HG03196 (cell line): ENCODE results near the gene SDF2.
"Not testable (repeated sequence)": the region's sequence is repeated elsewhere in the genome, so short reads cannot be mapped to it uniquely, and the experiment has no call there.

ENCODE experiments used
- ATAC-seq: cut with Tn5 transposase; IDR thresholded peaks from one replicate; pipeline ENCODE4 v1.9.1; 2021; ENCODE audit not compliant: unreplicated experiment

Gene SDF2

DNA sequence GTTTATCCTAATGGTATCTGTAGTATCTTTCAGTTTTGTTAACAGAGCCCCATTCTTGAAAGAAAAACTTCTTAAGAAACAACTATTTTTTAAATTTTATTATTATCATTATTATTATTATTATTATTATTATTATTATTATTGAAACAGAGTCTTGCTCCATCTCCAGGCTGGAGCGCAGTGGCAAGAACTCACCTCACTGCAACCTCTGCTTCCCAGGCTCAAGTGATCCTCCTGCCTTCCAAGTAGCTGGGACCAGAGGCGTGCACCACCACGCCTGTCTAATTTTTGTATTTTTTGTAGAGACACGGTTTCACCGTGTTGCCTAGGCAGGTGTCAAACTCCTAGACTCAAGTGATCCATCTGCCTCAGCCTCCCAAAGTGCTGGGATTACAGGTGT lies 23.7 kb upstream of the SDF2 start:
- ATAC-seq = no peak

DNA sequence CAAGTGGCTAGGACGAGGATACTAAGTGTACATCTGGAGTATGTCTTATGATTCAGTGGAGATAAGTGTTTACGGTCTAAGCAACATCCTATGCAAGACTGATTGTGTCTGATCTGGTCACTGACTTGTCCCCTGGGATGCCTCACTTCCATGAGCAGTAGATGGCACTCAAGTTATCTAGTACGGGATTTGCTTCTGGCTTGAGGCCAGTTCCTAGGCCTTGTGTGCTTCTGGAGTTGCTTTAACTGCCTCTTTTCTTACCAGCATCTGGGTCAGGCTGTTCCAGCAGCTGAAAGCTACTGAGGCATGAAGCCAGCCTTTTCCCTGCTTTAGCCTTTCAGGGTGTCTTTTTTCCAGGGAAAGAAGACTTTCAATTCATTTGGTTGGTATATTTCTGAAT lies 23.3 kb upstream of the SDF2 start:
- no peak for ATAC-seq

DNA sequence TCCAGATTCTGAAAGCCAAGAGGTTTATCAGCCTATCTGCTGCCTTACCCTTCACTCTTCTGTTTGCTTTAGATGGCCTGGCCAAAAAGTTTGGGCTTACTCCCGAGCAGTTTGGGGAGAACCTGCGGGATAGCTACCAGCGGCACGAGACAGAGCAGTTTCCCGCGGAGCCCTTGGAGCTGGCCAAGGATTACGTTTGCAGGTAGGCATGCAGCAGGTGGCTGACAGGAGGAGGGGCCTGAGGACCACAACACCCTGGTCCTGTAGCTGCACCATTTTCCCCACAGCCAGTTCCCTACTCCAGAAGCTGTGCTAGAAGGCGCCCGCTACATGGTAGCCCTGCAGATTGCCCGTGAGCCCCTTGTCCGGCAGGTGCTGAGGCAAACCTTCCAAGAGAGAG lies 20.9 kb upstream of the SDF2 start:
- ATAC-seq = no peak

DNA sequence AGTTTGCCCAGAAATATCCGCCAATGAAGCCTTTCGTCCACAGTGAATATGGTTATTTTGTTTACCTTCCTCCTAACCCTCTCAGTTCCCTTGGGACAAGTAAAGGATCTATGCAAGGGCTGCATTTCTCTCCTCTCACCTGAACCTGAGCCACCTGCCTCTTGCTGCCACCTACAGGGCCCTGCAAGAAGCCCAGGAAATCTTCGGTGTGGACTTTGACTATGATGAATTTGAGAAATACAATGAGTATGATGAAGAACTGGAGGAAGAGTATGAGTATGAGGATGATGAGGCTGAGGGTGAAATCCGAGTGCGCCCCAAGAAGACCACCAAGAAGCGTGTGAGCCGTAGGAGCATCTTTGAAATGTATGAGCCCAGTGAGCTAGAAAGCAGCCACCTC lies 14.3 kb upstream of the SDF2 start:
- ATAC-seq = no peak

DNA sequence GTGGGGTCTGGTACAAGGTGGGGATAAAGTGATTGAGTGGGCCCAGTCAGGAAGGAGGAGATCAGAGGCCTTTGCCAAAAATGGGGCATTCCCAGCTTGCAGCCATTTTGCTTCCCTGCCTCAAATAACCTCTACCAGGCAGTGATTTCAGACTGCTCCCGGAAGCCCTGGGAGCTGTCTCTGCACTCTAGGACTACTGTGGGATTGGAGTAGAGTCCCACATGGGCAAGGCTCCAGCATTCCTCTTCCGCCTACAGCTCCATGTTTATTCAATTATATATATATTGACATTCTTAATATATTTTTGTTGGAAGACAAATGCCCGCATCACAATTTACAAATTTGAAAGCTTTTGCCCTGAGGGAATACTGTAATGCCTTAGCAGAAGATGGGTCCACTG lies 13.8 kb upstream of the SDF2 start:
- no peak for ATAC-seq

DNA sequence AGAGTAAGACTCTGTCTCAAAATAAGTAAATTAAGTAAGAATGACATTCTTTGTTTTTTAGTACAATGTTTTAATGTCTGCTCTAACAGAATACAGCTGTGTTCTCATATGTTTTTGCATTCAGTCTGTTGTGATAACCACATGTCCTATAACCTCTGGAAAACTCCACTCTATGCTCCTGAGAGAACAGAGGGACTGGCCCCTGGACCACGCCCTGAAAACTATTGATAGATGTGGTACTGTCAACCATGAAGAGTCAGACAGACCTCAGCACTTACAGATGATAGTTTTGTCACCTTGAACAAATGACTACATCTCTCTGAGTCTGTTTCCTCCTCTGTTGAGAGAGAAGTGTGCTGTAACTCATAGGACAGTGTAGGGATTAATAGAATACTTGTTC lies 8.2 kb upstream of the SDF2 start:
- no peak for ATAC-seq

DNA sequence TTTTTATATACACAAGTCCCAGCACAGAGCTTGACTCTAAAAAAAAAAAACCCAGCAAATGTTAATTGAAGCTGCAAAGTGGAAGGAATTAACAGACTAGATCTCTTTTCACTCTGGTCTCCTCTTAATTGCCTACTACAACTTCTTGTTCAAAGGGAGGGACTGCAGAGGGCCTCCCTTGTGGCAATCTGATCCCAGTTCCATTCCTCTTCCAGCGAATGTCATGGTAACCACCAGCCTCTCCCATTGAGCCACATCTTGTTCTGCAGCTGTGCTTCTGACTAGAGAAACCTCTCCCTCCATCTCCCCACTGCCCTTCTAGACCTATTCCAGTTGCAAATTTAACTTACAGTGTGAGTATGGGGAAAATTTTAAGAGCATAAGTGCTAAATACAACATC lies 6.2 kb upstream of the SDF2 start:
- ATAC-seq = no peak

DNA sequence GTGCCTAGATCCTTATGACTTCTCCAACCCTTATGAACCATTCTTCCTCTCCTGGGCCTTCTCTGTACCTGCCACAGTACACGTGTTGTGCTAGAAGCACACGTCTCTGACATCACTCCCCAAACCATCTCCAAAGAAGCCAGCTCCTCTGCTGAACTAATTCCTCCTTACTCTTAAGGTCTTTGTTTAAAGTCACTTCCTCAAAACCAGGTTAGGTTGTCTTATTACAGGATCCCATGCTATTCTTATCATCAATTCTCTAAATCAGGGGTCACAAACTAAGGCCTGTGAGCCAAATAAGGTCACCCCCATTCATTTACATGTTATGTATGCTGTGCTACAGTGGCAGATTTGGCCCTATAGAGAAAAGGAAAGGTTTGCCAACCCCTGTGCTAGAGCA lies 4.3 kb upstream of the SDF2 start:
- no peak for ATAC-seq

DNA sequence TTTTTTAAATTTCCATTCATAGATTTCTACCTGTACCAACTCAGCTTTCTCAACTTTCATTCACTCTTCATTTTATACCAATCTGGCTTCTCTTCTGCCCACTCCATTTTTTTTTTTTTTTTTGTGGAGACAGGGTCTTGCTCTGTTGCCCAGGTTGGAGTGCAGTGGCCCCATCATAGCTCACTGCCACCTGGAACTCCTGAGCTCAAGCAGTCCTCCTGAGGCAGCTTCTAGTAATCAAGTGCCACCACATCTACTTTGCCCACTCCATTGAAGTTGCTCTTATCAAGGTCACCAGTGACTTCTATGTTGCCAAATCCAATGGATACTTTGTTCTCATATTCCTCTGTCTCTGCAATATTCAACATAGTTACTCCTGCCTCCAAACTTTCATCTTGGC lies 2.0 kb upstream of the SDF2 start:
- no peak for ATAC-seq

DNA sequence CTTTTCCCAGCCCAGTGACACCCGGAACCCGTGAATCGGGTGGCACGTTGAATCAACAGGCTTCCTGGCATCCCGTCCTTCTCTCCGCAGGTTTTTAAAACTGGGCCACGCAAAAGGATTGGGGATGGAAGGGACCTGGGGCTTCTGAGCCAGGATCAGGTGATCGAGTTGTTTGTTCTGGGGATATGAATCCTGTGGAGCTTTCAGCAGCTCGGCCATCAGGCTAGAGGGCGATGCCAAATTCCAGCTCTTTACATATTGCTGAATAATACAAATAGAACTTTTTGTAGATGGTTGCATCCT lies 772 bp upstream of the SDF2 start:
- peak; percentile 3 for ATAC-seq

DNA sequence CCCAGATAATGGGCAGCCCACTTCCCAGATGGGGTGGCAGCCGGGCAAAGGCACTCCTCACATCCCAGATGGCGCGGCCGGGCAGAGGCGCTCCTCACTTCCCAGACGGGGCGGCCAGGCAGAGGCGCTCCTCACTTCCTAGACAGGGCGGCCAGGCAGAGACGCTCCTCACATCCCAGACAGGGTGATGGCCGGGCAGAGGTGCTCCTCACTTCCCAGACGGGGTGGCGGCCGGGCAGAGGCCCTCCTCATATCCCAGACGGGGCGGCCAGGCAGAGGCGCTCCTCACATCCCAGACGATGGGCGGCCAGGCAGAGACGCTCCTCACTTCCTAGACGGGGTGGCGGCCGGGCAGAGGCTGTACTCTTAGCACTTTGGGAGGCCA lies 2.2 kb downstream of the SDF2 start:
- ATAC-seq = not testable (repeated sequence)

DNA sequence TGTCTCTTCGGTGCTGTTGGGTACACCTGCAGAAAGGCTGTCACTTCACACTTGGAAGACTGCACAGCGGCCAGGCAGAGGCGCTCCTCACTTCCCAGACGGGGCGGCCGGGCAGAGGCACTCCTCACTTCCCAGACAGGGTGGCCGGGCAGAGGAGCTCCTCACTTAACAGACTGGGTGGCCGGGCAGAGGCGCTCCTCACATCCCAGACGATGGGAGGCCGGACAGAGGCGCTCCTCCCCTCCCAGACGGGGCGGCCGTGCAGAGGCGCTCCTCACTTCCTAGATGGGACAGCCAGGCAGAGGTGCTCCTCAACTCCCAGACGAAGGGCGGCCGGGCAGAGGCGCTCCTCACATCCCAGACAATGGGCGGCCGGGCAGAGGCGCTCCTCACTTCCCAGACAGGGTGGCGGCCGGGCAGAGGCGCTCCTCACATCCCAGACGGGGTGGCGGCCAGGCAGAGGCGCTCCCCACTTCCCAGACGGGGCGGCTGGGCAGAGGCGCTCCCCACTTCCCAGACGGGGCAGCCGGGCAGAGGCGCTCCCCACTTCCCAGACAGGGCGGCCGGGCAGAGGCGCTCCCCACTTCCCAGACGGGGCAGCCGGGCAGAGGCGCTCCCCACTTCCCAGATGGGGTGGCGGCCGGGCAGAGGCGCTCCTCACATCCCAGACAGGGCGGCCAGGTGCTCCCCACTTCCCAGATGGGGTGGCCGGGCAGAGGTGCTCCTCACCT lies 2.8 kb downstream of the SDF2 start:
- ATAC-seq = not testable (repeated sequence)

DNA sequence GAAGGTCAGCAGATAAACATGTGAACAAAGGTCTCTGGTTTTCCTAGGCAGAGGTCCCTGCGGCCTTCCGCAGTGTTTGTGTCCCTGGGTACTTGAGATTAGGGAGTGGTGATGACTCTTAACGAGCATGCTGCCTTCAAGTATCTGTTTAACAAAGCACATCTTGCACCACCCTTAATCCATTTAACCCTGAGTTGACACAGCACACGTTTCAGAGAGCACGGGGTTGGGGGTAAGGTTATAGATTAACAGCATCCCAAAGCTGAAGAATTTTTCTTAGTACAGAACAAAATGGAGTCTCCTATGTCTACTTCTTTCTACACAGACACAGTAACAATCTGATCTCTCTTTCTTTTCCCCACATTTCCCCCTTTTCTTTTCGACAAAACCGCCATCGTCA lies 3.4 kb downstream of the SDF2 start:
- ATAC-seq = not testable (repeated sequence)

DNA sequence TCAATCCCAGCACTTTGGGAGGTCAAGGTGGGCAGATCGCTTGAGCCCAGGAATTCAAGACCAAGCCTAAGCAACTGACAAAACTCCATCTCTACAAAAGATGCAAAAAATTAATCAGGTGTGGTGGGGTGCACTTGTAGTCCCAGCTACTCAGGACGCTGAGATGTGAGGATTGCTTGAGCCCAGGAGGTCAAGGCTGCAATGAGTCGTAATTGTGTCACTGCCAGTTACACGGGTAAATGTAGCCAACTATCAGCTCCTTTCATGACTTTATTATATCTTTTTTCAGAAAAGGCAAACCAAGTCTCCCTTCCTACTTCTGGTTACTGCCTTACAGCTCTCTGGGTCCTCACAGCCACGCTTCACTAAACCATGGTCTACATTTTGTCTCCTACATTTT lies 4.0 kb downstream of the SDF2 start:
- ATAC-seq = no peak

DNA sequence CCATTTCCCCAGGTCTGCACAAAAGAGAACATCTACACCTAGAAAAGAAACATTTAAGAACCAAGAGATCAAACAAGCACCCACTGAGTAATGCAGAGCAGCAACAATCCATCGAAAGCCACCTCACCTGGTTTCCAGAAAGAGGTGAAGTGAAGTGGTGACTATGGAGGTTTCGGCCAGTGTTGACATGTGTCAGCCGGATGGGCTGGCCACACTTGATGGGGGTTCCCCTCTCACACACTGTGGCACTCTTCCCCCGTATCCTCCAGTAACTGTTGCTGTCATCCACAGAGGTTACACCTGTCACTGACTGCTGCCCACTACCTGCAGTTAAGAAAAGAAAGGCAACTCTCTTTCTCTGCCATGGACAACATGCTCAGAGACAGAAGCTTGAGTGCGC lies 6.5 kb downstream of the SDF2 start:
- no peak for ATAC-seq

DNA sequence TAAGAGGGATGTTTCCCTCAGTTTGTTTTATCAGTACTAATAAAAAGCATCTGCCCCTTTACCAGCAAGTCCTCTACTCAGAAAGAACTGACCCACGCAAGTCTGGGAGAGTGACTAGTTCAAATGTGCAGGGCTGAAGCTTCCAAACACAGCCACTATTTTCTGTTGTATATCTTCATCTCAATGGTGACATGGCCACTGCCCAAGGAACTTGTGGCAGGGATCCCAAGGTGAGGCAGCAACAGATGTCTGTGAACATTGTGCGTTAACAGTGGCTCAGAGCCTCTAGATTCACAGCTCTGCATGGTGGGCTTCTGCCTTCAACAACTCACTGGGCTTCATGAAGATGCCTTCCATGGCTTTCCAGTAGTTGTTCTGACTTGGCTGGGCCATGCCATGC lies 13.0 kb downstream of the SDF2 start:
- ATAC-seq = no peak

DNA sequence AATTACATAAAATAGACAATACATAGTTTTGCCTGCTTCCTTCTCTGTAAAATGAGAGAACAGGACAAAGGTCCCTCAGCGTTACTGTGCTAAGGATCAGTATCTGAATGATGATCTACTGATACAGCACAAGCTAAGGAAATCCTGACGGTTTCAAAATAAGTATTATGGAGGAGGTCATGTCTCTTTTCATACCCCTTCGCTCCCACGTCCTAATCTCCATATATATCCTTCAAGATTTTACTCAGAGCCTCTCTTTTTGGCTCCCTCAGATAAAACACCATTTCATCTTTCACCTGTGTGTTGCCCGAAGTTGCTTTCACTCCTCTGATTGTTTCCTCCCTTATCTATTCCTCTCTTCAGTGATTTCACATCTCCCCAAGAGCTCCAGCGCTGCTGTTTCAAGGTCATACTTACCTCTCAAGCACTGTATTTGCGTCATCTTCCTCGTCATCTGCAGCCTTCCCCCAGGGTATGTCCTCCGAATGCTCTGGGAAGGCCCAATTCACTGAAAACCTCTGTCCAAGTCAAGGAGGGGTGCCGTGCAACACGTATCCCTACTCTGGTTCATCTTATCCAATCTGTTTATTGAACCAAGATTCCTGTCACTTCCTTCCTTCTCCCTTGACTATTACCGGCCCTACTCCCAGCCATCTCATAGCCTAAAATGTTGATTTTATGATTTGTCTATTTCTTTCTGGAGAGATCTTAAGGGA lies 15.5 kb downstream of the SDF2 start:
- ATAC-seq = no peak

DNA sequence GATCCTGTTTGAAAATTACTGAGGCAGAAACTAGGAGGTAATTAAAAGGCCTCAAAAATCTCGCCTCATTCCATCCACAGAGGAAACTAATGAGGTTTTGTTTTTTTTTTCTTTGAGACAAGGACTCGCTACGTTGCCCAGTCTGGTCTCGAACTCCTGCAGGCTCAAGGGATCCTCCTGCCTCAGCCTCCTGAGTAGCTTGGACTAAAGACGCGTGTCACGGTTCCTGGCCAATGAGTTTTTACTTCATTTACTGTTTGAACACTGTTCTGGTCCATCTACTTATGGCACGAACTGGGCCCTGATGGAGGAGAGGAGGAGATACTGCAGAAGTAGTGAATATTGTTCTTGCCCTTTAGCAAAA lies 16.1 kb downstream of the SDF2 start:
- no peak for ATAC-seq

DNA sequence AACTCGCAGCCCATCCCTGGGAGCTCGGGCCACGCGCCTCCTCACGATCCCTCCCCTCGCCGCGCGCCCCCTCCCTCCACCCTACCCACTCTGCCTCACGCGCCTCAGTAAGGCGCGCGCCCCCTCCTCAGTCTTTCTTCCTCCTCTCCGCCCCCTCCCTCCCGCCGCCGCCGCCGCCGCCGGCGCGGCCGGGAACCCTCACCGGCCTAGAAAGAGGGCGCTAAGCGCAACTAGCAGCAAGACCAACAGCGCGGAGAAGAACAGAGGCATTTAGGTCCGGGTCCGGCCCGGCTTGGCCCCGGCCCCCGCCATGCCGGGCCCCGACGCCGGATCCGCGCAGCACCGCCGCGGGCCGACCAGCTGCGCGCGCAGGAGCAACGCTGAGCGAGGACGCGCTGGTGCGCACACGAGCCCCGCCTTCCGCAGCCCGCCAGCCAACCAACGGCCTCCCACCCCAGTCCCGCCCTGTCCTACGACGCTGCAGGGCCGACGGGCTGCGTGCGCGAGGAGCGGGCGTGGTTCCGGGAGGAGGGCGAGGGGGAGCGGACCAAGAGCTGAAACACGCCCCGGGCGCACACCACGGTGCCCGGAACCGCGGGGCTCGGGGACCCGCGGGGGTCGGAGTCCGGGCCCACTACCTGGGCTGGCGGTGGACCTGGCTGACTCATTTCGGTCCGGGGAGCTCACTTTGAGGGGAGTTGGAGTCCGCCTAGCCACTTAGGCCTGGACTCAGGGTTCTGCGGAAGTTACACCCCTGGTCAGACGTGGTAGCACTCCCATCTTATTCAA lies 16.7 kb downstream of the SDF2 start, which contains the start of gene BLTP2:
Gene BLTP2 (minus strand): TSS at position 372 of the 789 bp plus-strand sequence. CDS start 102 bp downstream, at position 270.
- ATAC-seq = peak; percentile 89

DNA sequence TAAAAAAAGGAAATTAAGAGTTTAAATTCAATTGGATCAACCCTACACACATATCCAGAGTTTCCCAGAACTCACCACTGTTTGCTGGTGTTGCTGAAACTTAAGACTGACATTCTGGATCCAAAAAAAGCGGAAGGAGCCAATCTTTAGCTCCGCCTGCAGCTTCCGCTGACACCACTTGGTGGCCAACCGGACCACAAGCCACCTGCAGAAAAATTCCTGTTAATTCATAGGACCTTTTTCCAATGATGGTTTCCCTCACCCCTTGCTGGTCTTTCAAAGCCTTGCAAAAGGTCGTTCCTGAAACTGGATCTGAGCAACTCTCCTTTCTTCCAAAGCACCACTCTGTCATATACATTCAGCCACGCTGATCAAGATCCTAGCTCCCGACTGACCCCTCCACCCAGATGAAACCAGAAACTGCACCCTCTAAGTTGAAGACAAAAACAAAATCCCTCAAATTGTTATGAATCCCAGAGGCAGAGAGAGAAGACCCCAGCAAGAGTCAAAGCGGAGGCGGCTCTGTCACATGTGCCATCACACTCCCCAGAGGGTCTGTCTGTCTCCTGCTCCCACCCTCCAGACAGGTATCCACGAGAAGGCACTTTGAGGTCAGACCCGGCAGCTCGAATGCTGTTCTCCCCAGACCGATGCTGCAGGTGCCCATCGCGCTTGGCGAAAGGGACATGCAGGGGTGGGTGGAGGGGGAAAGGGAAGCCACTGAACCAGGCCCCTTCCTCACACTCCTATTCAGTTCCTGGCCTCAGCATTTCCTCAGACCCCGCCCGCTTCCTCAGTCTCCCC lies 17.5 kb downstream of the SDF2 start:
- ATAC-seq = no peak

DNA sequence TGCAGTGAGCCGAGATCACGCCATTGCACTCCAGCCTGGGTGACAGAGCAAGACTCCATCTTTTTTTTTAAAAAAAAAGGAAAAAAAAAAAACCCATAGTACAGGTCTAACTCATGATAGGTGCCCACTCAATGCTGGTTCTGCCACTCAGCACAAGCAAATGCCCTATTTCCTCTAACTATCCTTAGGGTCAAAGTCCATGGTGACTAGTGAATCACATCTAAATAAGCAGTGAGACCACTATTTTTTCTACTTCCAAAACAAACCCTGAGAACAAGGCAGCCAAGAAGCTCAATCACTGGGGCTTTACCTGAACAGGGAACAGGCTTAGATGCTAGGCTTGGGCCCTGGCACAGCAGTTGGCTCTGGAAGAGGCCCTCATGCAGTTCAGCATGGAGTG lies 20.1 kb downstream of the SDF2 start:
- no peak for ATAC-seq
